Prostate gland (tissue), 2 donors: ENCODE measurements around the gene CASP9.

ENCODE experiments used
- POLR2A ChIP-seq: fragments of 450-650 bp; IDR thresholded peaks from one replicate; pipeline ENCODE4 v1.6.1; 2016; ENCODE audit warnings: antibody characterized with exemption, mild to moderate bottlenecking
- TF ChIP-seq, protein P1 (sequence below), 4 experiments: fragments of 200-600 bp in 2 of 4; fragments of 450-650 bp in 2 of 4; sonication (generic) in 2 of 4; IDR thresholded peaks; 1 replicate in 3 of 4; 2 replicates in 1 of 4; pipeline ENCODE4 v1.5.1; 2016 to 2019; ENCODE audit warnings: antibody characterized with exemption in 4 of 4, mild to moderate bottlenecking in 2 of 4, moderate library complexity in 2 of 4

- TF ChIP-seq POLR2A = no peak
- TF ChIP-seq, protein P1, sequence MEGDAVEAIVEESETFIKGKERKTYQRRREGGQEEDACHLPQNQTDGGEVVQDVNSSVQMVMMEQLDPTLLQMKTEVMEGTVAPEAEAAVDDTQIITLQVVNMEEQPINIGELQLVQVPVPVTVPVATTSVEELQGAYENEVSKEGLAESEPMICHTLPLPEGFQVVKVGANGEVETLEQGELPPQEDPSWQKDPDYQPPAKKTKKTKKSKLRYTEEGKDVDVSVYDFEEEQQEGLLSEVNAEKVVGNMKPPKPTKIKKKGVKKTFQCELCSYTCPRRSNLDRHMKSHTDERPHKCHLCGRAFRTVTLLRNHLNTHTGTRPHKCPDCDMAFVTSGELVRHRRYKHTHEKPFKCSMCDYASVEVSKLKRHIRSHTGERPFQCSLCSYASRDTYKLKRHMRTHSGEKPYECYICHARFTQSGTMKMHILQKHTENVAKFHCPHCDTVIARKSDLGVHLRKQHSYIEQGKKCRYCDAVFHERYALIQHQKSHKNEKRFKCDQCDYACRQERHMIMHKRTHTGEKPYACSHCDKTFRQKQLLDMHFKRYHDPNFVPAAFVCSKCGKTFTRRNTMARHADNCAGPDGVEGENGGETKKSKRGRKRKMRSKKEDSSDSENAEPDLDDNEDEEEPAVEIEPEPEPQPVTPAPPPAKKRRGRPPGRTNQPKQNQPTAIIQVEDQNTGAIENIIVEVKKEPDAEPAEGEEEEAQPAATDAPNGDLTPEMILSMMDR (IDR thresholded peaks at IDR 0.05) = no peak
These were observed 653 bp downstream of the CASP9 start for GRCh38 chr1:15523104-15524020.
